GM12878 (cell line): ENCODE measurements around the gene DNAJB6. TPM values are rescaled to one million over a fixed set of nuclear protein-coding genes. Genes with fewer than 3 reads are reported as not detected.

Experiments used
- ATAC-seq: fragments of 200-7000 bp; cut with Tn5 transposase; 3 replicates; pipeline ENCODE4 v1.9.1; 2020; ENCODE audit warnings: mild to moderate bottlenecking, moderate library complexity
- BruUV-seq: library from RNA; stranded (reverse); fragments of 400-500 nt; replicated peaks from 2 replicates; lab custom pipeline; 2021; lab: Mats Ljungman, UMichigan
- CTCF ChIA-PET: fragments of 300-600 bp; sonication (Branson Sonifier 250); formaldehyde crosslinking; extraction: SDS; loops from one replicate; lab custom pipeline; 2021; ENCODE audit warnings: inconsistent platforms; lab: Yijun Ruan, JAX
- POLR2A ChIA-PET: fragments of 350-600 bp; formaldehyde crosslinking; extraction: SDS; loops from one replicate; lab custom pipeline; 2021; ENCODE audit warnings: inconsistent platforms; lab: Charles Lee
- RAD21 ChIA-PET: fragments of 300-600 bp; sonication (Branson Sonifier 250); formaldehyde crosslinking; loops from one replicate; lab custom pipeline; 2023; ENCODE audit warnings: antibody characterized with exemption; ENCODE audit not compliant: unreplicated experiment; lab: Charles Lee
- SMC1A ChIA-PET: fragments of 300-600 bp; sonication (Branson Sonifier 250); formaldehyde crosslinking; loops from one replicate; lab custom pipeline; 2023; ENCODE audit not compliant: unreplicated experiment, uncharacterized antibody; lab: Charles Lee
- DNase-seq: peaks from one replicate; pipeline ENCODE4 v3.0.0-alpha.2; 2011; ENCODE audit warnings: low read depth, low spot score
- FAIRE-seq: peaks from 3 replicates; lab custom pipeline; 2011; peaks lifted over from hg19 to GRCh38; lab: Jason Lieb, UNC
- H2AFZ ChIP-seq: 2 replicates; pipeline ENCODE4 v1.6.0; 2011; ENCODE audit warnings: low read depth, low read length, control low read depth; ENCODE audit not compliant: control insufficient read depth
- H3K27ac ChIP-seq: 2 replicates; pipeline ENCODE4 v1.5.1; 2011; ENCODE audit warnings: control low read depth; ENCODE audit not compliant: control insufficient read depth, insufficient read depth
- H3K27me3 ChIP-seq, 2 experiments: replicated peaks in 1 of 2; 2 replicates each; pipeline versions ENCODE4 v1.6.0 to v1.6.1; 2011; ENCODE audit warnings: low read length in 1 of 2; ENCODE audit not compliant: control insufficient read depth in 2 of 2, insufficient read depth in 2 of 2
- H3K36me3 ChIP-seq, 2 experiments: 2 replicates each; pipeline ENCODE4 v1.5.1; 2011; ENCODE audit warnings: low read length in 1 of 2; ENCODE audit not compliant: control insufficient read depth in 2 of 2, insufficient read depth in 2 of 2
- H3K4me1 ChIP-seq: 2 replicates; pipeline ENCODE4 v1.6.1; 2011; ENCODE audit warnings: mild to moderate bottlenecking, low read length, moderate library complexity, mixed read lengths; ENCODE audit not compliant: control insufficient read depth, insufficient read depth
- H3K4me2 ChIP-seq: 2 replicates; pipeline ENCODE4 v1.6.0; 2011; ENCODE audit warnings: control low read depth; ENCODE audit not compliant: control insufficient read depth, insufficient read depth
- H3K4me3 ChIP-seq: fragments of 200-600 bp; sonication (generic); 2 replicates; pipeline ENCODE4 v1.5.1; 2016
- H3K79me2 ChIP-seq: 2 replicates; pipeline ENCODE4 v1.6.0; 2011; ENCODE audit warnings: low read length; ENCODE audit not compliant: control insufficient read depth, insufficient read depth
- H3K9ac ChIP-seq: 2 replicates; pipeline ENCODE4 v1.8.0; 2011; ENCODE audit warnings: low read length, control low read depth, mixed read lengths; ENCODE audit not compliant: control insufficient read depth, insufficient read depth
- H3K9me3 ChIP-seq: replicated peaks from 3 replicates; pipeline ENCODE4 v1.5.1; 2011; ENCODE audit warnings: mild to moderate bottlenecking, low read length; ENCODE audit not compliant: control insufficient read depth, insufficient read depth
- H4K20me1 ChIP-seq: 2 replicates; pipeline ENCODE4 v1.6.0; 2011; ENCODE audit not compliant: control insufficient read depth, insufficient read depth
- CREB1 ChIP-seq: IDR thresholded peaks from 2 replicates; pipeline ENCODE4 v1.6.1; 2012; ENCODE audit warnings: low read depth, mild to moderate bottlenecking, inconsistent platforms
- GATAD2B ChIP-seq: fragments of 450-650 bp; conservative IDR thresholded peaks from 2 replicates; pipeline ENCODE4 v1.6.1; 2017; ENCODE audit warnings: low read depth, mild to moderate bottlenecking, moderate library complexity
- MTA2 ChIP-seq: fragments of 450-650 bp; IDR thresholded peaks from 2 replicates; pipeline ENCODE4 v1.6.1; 2016; ENCODE audit warnings: low read depth, mild to moderate bottlenecking, moderate library complexity
- ZNF217 ChIP-seq: fragments of 450-650 bp; IDR thresholded peaks from 2 replicates; pipeline ENCODE4 v1.6.1; 2017; ENCODE audit warnings: antibody characterized with exemption, mild to moderate bottlenecking
- WGBS: methylation state at CpG from one replicate; pipeline ENCODE4 v1.1.6; 2016; ENCODE audit warnings: low lambda C conversion rate; ENCODE audit not compliant: insufficient replicate concordance, insufficient coverage; ENCODE audit errors: missing lambda C conversion rate; 5-methylcytosine and 5-hydroxymethylcytosine counted together
- in situ Hi-C: fragments of 300-500 bp; cut with MboI; formaldehyde crosslinking; loops from 9 replicates; pipeline ENCODE4 v1.14.3; 2018; ENCODE audit warnings: mixed read lengths
- intact Hi-C: fragments of 100-400 bp; cut with micrococcal nuclease; formaldehyde crosslinking; loops from one replicate; pipeline ENCODE4 v1.14.2; 2022; ENCODE audit not compliant: unreplicated experiment
- polyA plus RNA-seq, 11 experiments: library from polyadenylated mRNA; depleted of rRNA in 4 of 11; unstranded in 6 of 11; stranded (reverse) in 5 of 11; fragments of >200 nt; fragmentation: Nextera tagmentation in 4 of 11; fragmentation: Illumina TruSeq in 1 of 11; extraction: Ambion mirVana in 4 of 11; extraction: Trizol in 1 of 11; gene quantifications; 1 replicate in 1 of 11; 2 replicates in 10 of 11; pipeline versions ENCODE4 v1.2.1 to v1.2.3, GENCODE V29; 2011 to 2016; ENCODE audit warnings: inconsistent platforms in 2 of 11, missing spikeins in 2 of 11, low read depth in 1 of 11
- total RNA-seq, 4 experiments: library from RNA; depleted of rRNA in 3 of 4; stranded (reverse); fragments of >200 nt in 3 of 4; fragmentation: Illumina TruSeq in 1 of 4; extraction: Trizol in 1 of 4; gene quantifications; 2 replicates each; pipeline versions ENCODE4 v1.2.1 to v1.2.3, GENCODE V29; 2013 to 2021
- TF ChIP-seq, protein P1 (sequence below): fragments of 450-650 bp; IDR thresholded peaks from 2 replicates; pipeline ENCODE4 v1.6.1; 2016; ENCODE audit warnings: mild to moderate bottlenecking

The DNAJB6 gene
- total and polyA plus RNA-seq, 10 of the 15 experiments (the other 5 are each of a cell fraction or from before 2014, with no cell fraction given): 34.5 to 117 (median 53.1) TPM

DNA sequence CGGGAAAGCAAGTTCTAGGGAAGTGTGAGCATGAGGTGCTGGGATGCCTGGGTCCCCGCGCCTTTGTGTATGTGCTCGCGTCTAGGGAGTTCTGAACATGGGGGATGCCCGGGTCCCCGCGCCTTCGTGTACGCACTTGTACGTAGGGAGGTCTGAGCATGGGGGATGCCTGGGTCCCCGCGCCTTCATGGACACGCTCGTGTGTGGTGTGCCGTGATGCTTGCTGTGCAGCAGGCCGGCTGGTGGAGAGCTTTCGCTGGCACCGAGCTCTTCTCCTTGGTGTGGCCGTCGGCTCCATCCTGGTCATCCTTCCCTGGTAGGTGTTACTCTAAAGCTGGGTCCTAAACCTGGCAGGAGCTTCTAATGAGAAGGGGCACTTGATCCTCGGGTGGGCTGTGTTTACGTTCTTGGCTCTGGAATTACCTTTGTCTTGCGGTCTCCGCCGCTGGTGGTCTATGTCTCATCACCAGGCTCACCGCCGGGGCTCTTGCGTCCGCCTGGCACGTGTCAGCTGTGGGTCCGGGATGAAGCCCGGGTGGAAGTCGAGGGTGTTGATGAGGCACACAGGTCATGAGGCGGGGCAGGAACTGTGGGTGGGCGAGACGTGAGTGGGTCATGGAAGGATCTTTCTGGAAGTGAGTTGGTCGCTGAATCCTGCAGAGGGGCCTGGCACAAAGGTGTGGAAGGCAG lies 63.5 kb downstream of the DNAJB6 start (continued):
- TF ChIP-seq, protein P1, sequence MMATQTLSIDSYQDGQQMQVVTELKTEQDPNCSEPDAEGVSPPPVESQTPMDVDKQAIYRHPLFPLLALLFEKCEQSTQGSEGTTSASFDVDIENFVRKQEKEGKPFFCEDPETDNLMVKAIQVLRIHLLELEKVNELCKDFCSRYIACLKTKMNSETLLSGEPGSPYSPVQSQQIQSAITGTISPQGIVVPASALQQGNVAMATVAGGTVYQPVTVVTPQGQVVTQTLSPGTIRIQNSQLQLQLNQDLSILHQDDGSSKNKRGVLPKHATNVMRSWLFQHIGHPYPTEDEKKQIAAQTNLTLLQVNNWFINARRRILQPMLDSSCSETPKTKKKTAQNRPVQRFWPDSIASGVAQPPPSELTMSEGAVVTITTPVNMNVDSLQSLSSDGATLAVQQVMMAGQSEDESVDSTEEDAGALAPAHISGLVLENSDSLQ: no peak

- in situ Hi-C loops (no loop called here), intact Hi-C loops (no loop called here)
- FAIRE-seq (no peak), DNase-seq (no peak), ATAC-seq (no peak)
- no peaks in the 10 kb centered on the region for H3K4me1 ChIP-seq
- ChIA-PET RAD21 (no interaction called here), POLR2A (no interaction called here), SMC1A (no interaction called here), CTCF (no interaction called here)
- no peak overlapping the region for H2AFZ ChIP-seq
- H3K4me2 ChIP-seq: no peak overlapping the region
- BruUV-seq: no TSS peak
- H3K9ac ChIP-seq: no peak overlapping the region
- no peaks in the 10 kb centered on the region for H3K27me3 ChIP-seq
- H3K27ac ChIP-seq: no peak overlapping the region
- H4K20me1 ChIP-seq: no peaks in the 10 kb centered on the region
- H3K36me3 ChIP-seq: peaks cover 10 to 22% of the 10 kb centered on the region in 2 experiments
- WGBS: 85% methylated on average over 29 of the region's 29 CpGs
- H3K79me2 ChIP-seq: no peaks in the 10 kb centered on the region
- H3K4me3 ChIP-seq: no peak overlapping the region
- TF ChIP-seq ZNF217 (no peak), CREB1 (no peak), GATAD2B (no peak), MTA2 (no peak)
- no peaks in the 10 kb centered on the region for H3K9me3 ChIP-seq
Observed at GRCh38 chr7:157401567-157402387, 65.0 kb downstream of the DNAJB6 start.
